ENCODE results near the gene IFI35. TPM values are rescaled to one million over a fixed set of nuclear protein-coding genes. Genes with fewer than 3 reads are reported as not detected.

The IFI35 gene
- total RNA-seq, 1 experiment from 2014 or later: 9.4 TPM

DNA sequence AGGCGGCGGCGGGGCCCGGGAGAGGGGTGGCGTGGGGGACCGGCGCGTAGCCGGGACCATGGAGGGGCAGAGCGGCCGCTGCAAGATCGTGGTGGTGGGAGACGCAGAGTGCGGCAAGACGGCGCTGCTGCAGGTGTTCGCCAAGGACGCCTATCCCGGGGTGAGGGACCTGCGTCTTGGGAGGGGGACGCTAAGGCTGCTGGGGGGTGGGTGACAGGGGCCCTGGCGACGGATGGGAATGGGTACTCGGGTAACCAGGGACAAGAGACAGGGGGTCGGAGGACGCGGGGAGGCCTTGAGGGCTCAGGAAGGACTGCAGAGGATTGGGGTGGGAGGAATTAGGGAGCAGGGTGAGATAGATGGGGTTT is 18.7 kb downstream of the IFI35 start:
- DNase-seq: no peak
- no peaks in the 10 kb centered on the region for H3K27me3 Mint-ChIP-seq (ENCODE audit: insufficient read depth, unreplicated experiment)
- TF ChIP-seq, protein P1, sequence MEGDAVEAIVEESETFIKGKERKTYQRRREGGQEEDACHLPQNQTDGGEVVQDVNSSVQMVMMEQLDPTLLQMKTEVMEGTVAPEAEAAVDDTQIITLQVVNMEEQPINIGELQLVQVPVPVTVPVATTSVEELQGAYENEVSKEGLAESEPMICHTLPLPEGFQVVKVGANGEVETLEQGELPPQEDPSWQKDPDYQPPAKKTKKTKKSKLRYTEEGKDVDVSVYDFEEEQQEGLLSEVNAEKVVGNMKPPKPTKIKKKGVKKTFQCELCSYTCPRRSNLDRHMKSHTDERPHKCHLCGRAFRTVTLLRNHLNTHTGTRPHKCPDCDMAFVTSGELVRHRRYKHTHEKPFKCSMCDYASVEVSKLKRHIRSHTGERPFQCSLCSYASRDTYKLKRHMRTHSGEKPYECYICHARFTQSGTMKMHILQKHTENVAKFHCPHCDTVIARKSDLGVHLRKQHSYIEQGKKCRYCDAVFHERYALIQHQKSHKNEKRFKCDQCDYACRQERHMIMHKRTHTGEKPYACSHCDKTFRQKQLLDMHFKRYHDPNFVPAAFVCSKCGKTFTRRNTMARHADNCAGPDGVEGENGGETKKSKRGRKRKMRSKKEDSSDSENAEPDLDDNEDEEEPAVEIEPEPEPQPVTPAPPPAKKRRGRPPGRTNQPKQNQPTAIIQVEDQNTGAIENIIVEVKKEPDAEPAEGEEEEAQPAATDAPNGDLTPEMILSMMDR (IDR thresholded peaks at IDR 0.05; ENCODE audit: insufficient read depth in 1 of 2, low read depth in 1 of 2, low read length in 1 of 2, severe bottlenecking in 1 of 2, unreplicated experiment in 1 of 2): no peak
- intact Hi-C loops (cut with micrococcal nuclease; ENCODE audit: unreplicated experiment): no loop called here
- H3K9me3 Mint-ChIP-seq (ENCODE audit: unreplicated experiment): no peaks in the 10 kb centered on the region
- POLR2A ChIA-PET: interaction anchor here (1.9 kb wide), 1 partner anchor 27 kb away, joined by 17 read pairs; the partner anchor contains the start of gene RPL27
- Histone ChIP-seq H3K4me1 (peaks cover 17% of the 10 kb centered on the region), H3K9me3 (no peaks in the 10 kb centered on the region), H3K36me3 (ENCODE audit: control insufficient read depth, insufficient read depth, low read length) (no peaks in the 10 kb centered on the region), H3K4me3 (ENCODE audit: low read depth, low read length) (peak overlapping the region; percentile 27), H3K27me3 (replicated peaks; ENCODE audit: control insufficient read depth, insufficient read depth, low read length) (no peaks in the 10 kb centered on the region)
- no TSS peak for BruUV-seq (replicated peaks)
- H3K27ac Mint-ChIP-seq (ENCODE audit: unreplicated experiment): peak overlapping the region; percentile 85
- H3K36me3 Mint-ChIP-seq (ENCODE audit: insufficient read depth, unreplicated experiment): peaks cover 20% of the 10 kb centered on the region
- H3K4me1 Mint-ChIP-seq (ENCODE audit: low read depth, unreplicated experiment): no peaks in the 10 kb centered on the region
- H3K4me3 Mint-ChIP-seq (ENCODE audit: unreplicated experiment): peak overlapping the region; percentile 69
- CTCF ChIA-PET: no interaction called here

DNA sequence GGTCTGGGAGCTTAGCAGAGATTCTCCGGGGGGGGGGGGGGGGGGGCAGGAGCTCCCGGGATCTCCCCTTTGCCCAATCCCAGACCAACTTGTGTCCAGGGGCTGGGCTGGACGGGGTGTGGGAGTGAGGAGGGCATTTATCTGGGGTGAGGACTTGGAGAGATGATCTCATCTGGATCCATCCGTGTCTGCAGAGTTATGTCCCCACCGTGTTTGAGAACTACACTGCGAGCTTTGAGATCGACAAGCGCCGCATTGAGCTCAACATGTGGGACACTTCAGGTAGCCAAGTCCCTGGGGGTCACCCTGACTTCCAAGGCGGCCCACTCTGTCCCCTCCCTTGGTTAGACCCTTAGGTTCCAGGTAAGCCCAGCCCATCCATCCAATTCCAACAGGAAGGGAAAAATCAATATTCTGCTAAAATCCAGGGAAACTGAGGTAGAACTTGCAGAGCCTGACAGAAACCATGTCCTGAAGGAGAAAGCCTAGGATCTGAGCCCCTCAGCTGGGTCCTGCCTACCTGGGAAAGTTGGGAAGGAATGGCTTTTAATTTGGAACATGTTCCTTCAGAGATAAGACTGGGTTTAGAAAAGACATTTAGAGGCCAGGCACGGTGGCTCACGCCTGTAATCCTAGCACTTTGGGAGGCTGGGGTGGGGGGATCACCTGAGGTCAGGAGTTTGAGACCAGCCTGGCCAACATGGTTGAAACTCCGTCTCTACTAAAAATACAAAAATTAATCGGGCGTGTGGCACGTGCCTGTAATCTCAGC is 19.4 kb downstream of the IFI35 start:
- Histone ChIP-seq H3K4me3 (ENCODE audit: low read depth, low read length) (no peak overlapping the region), H3K27me3 (replicated peaks; ENCODE audit: control insufficient read depth, insufficient read depth, low read length) (no peaks in the 10 kb centered on the region), H3K4me1 (peaks cover 17% of the 10 kb centered on the region), H3K36me3 (ENCODE audit: control insufficient read depth, insufficient read depth, low read length) (no peaks in the 10 kb centered on the region), H3K9me3 (no peaks in the 10 kb centered on the region)
- H3K27me3 Mint-ChIP-seq (ENCODE audit: insufficient read depth, unreplicated experiment): no peaks in the 10 kb centered on the region
- peak overlapping the region; percentile 69 for H3K4me3 Mint-ChIP-seq (ENCODE audit: unreplicated experiment)
- no TSS peak for BruUV-seq (replicated peaks)
- TF ChIP-seq, protein P1 (IDR thresholded peaks at IDR 0.05; ENCODE audit: insufficient read depth in 1 of 2, low read depth in 1 of 2, low read length in 1 of 2, severe bottlenecking in 1 of 2, unreplicated experiment in 1 of 2): no peak
- intact Hi-C loops (cut with micrococcal nuclease; ENCODE audit: unreplicated experiment): no loop called here
- H3K9me3 Mint-ChIP-seq (ENCODE audit: unreplicated experiment): no peaks in the 10 kb centered on the region
- no peaks in the 10 kb centered on the region for H3K4me1 Mint-ChIP-seq (ENCODE audit: low read depth, unreplicated experiment)
- ChIA-PET CTCF (interaction anchor here (1.6 kb wide), 1 partner anchor 28 kb away, joined by 4 read pairs; the partner anchor contains the start of gene RPL27), POLR2A (no interaction called here)
- DNase-seq: no peak
- peaks cover 14% of the 10 kb centered on the region for H3K36me3 Mint-ChIP-seq (ENCODE audit: insufficient read depth, unreplicated experiment)
- no peak overlapping the region for H3K27ac Mint-ChIP-seq (ENCODE audit: unreplicated experiment)

DNA sequence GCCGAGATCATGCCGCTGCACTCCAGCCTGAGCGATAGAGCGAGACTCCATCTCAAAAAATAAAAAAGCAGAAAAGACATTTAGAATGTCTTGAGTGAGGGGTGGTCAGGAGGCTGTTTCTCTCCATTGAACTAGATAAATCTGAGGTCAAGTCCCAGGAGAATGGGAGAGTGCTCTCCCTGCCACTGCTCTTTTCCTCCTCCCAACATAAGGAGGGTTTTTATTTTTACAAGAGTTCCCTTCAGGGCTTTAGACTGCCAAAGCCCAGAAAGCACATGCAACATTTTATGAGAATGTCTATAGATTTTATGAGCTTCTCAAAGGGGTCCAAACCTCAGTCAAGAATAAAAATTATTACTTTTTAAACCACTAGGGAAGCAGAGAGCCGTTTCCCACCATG is 20.0 kb downstream of the IFI35 start:
- TF ChIP-seq, protein P1 (IDR thresholded peaks at IDR 0.05; ENCODE audit: insufficient read depth in 1 of 2, low read depth in 1 of 2, low read length in 1 of 2, severe bottlenecking in 1 of 2, unreplicated experiment in 1 of 2): no peak
- no peak overlapping the region for H3K4me3 Mint-ChIP-seq (ENCODE audit: unreplicated experiment)
- no peak overlapping the region for H3K27ac Mint-ChIP-seq (ENCODE audit: unreplicated experiment)
- peaks cover 8% of the 10 kb centered on the region for H3K36me3 Mint-ChIP-seq (ENCODE audit: insufficient read depth, unreplicated experiment)
- ChIA-PET CTCF (interaction anchor here (1.6 kb wide), 1 partner anchor 28 kb away, joined by 4 read pairs; the partner anchor contains the start of gene RPL27), POLR2A (no interaction called here)
- Histone ChIP-seq H3K9me3 (no peaks in the 10 kb centered on the region), H3K36me3 (ENCODE audit: control insufficient read depth, insufficient read depth, low read length) (no peaks in the 10 kb centered on the region), H3K4me3 (ENCODE audit: low read depth, low read length) (no peak overlapping the region), H3K27me3 (replicated peaks; ENCODE audit: control insufficient read depth, insufficient read depth, low read length) (no peaks in the 10 kb centered on the region), H3K4me1 (peaks cover 14% of the 10 kb centered on the region; the same call in 1 of the 2 replicates)
- no peaks in the 10 kb centered on the region for H3K27me3 Mint-ChIP-seq (ENCODE audit: insufficient read depth, unreplicated experiment)
- H3K9me3 Mint-ChIP-seq (ENCODE audit: unreplicated experiment): no peaks in the 10 kb centered on the region
- BruUV-seq (replicated peaks): no TSS peak
- intact Hi-C loops (cut with micrococcal nuclease; ENCODE audit: unreplicated experiment): no loop called here
- H3K4me1 Mint-ChIP-seq (ENCODE audit: low read depth, unreplicated experiment): no peaks in the 10 kb centered on the region
- DNase-seq: no peak

Data from Caco-2 (cell line).